HG02623 (cell line): ENCODE results near the gene PRDX5.
A peak's percentile ranks its signal among the peaks of the same experiment; 100 is the strongest.

ENCODE experiments used
- ATAC-seq: cut with Tn5 transposase; IDR thresholded peaks from one replicate; pipeline ENCODE4 v1.9.1; 2021; ENCODE audit warnings: moderate library complexity; ENCODE audit not compliant: unreplicated experiment

PRDX5 gene

DNA sequence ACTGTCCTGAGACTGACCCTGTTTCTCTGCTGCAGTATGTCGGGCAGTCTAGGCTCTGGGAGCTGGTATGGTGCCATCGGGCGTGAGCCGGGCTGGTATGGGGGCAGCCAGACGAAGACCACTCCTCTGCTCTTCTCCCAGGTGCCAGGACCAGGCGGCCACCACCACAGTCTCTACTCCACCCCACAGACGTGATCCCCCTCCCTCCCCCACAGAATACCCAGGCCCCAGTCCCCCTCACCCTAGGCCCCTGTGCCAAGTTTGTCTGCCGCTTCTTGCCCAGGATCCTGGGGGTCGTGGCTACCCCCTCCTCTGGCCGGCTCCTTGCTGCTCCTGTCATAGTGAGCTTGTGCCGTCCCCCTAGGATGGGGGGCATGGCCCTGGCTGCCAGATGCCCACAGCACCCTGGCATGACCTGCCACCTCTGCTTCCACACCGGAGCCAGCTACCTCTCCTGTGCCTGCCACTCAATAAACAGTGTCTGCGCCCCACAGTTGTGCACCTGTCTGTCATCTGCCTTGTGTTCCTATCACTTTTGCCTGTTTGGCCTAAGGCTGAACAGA lies 28.8 kb upstream of the PRDX5 start:
- no peak for ATAC-seq

DNA sequence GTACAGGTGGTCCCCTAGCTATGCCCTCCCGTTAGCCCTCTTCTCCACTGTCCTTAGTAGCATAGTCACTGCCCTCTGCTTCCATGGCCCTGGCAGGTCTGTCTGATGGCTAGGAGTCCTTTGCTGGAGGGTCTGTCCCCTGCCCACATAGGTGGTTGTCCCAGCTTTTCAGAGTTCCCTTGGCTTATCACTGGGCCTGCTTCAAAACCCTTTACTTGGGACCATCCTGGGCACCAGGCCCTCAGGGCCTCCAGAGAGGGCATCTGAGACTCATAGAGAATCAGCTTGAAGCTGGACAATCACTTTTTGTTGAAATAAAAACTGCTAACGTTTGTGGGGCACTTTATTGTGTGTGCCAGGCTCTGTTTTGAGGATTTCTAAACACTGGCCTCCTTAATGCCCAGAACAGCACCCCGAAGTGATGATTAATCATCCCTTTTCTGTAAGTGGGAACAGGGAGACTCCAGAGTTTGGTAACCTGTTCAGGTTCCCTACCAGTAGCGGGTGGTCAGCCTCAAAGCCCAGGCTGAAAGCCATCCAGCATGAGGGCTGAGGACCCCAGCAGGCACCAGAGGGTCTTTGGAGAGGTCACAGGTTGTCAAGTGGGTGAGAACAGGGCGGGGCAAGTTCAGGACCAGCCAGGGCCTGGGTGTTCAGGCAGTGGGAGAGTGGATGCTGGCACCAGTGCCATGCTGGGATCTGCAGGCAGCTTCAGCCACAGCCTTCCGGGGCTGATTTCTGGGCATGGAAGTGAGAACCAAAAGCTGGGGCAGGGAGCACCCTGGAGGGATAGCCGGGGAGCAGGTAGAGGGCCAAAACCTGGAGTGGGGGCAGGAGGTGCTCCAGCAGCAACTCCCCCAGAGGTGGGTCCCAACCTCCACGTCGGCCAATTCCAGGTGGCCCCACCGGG lies 27.3 kb upstream of the PRDX5 start:
- no peak for ATAC-seq

DNA sequence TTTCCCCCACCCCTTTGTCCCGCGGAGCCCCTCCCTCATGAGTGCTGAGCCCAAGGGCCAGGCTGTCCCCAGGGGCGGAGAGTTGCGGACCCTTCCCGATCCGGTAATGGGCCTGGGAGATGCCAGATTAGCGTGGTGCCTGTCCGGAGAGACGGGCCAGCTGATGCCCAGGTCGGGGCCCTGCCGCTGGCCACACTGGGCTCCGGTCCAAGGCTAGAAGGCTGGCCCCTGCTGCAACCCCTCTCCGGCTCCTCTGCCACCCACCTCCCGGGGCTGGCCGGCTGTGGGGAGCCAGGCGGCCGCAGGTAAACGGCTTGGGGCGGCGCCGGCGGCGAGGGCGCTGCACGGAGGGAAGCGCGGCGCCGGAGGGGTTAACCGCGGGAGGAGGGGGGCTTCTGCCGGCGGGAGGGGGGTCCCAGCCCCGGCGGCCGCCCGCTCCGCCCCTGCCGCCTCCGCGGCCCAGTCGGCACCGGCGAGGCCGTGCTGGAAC lies 26.6 kb upstream of the PRDX5 start, which contains the start of gene KCNK4:
KCNK4 (plus strand) TSS at position 41 of the 490 bp plus-strand sequence. CDS start 1,717 bp downstream, outside the sequence.
- no peak for ATAC-seq

DNA sequence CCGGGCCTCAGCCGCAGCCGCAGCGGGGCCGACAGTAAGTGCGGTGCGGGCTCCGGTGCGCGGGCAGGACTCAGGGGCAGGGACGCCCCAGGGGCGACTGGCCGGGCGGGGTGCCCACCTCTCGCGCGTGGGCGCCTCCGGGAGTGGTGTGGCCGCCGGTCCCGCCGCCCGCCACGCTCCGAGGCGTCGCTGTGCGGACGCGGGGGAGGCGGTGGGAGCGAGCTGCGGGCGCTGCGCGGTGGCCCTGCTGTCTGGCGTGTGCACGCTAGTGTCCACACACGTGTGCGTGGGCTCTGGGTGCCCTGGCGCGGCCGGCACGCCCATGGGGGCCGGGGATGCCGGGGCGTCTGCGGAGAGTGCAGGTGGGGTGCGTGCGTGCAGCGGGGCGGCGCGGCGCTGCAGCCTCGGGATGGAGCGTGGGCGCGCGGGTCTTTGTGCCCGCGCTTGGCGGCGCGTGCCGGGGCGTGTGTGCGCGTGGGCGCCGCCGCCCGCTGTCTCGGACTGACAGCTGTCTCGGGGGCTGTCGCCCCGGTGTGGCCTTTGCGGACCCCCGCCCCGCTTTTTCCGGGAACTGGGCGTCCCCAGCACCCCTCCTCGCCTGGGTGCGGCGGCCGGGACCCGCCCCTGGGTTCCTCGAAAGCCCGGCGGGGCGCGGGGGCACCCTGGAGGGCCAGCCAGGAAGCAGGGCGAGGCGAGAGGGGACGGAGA lies 26.0 kb upstream of the PRDX5 start:
- no peak for ATAC-seq

DNA sequence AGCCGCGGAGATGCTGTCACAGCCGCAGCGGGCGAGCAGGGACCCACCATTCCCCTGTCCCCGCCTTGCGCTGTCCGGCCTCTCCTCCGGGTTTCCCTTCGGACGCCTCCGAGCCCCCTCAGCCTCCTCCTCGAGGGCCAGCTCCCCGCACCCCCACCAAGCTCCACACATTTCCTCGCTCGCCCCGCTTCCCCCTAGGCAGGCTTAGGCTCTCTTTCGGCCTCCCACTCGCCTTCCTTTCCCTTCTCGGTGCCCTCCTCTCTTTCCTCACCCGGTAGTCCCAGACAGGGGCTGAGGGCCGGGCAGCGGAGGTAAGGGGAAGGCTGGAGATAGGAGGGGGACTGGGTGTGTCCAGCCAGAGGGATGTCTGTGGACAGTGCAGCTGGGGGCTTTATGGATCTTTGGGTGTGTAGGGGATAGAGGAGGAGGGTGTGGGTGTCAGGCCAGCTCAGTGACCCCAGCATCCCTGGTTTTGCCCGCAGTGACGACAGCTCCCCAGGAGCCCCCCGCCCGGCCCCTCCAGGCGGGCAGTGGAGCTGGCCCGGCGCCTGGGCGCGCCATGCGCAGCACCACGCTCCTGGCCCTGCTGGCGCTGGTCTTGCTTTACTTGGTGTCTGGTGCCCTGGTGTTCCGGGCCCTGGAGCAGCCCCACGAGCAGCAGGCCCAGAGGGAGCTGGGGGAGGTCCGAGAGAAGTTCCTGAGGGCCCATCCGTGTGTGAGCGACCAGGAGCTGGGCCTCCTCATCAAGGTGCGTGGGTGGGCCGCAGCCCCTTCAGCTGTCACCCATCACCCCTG lies 25.3 kb upstream of the PRDX5 start:
- no peak for ATAC-seq

DNA sequence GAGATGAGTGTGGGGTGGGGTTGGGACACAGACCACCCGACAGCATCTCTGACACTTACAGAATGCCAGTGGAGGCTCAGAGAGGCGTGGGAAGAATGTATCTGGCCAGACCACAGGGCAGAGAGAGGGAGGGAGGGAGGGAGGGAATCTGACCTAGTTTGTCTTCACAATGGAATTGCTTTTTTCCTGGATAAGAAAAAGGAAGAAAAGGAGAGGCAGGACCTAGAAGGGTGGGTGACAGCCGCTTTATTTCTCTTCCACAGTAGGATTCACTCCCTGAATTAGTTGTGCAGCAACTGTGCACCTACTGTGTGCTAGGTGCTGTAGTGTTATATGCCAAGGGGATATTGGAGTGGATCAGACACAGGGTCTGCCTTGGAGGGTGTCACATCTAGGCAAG lies 23.1 kb upstream of the PRDX5 start:
- no peak for ATAC-seq

DNA sequence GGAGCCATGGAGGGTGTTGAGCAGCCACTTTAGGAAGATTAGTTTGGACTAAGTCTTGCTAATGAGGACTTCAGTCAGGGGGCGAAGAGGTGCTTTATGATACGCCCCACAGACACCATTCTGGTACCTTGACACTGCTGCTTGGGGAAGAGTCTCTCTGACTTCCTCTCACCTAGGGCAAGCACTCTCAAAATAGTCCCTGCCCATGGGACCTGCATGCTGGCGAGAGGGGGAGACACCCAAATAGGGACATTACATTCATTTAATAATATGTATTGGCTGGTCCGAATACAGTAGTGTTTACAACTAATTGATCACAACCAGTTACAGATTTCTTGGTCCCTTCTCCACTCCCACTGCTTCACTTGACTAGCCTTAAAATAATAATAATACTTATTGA lies 22.2 kb upstream of the PRDX5 start:
- ATAC-seq: no peak

DNA sequence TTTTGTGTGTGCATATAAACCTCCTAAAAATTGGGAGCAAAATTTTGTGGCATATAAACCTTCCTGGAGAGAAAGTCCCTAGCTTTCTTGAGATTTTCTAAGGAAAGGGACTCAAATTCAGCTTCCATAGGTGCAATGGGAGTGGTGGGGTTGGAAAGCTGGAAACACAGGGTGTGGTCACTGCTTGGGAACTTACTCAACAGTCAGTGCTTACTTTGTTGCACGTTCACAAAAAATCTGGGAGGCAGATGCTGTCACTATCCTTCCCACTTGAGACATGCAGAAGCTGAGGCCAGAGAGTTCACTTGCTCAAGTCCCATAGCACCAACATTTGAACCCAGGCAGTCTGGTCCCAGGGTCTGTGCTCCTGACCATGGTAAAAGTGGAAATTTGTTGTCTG lies 21.7 kb upstream of the PRDX5 start:
- ATAC-seq: no peak

DNA sequence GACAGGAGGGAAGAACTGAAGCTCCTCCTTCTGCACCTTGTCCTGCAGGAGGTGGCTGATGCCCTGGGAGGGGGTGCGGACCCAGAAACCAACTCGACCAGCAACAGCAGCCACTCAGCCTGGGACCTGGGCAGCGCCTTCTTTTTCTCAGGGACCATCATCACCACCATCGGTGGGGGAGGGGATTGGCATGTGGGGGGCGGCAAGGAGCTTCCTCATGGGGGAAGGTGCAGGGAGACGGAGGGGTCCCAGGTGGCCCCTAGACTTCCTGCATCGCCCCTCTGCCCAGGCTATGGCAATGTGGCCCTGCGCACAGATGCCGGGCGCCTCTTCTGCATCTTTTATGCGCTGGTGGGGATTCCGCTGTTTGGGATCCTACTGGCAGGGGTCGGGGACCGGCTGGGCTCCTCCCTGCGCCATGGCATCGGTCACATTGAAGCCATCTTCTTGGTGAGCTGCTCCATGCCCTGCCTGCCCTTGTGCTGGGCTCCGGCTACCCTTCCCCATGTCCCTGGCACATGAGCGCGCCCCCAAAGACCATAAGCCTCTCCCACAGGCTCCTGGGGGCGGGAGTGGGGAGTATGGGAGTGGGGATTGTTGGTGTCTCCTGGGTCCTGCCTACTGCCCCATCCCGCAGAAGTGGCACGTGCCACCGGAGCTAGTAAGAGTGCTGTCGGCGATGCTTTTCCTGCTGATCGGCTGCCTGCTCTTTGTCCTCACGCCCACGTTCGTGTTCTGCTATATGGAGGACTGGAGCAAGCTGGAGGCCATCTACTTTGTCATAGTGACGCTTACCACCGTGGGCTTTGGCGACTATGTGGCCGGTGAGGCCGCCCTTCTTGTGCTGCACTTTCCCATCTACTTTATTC lies 20.9 kb upstream of the PRDX5 start:
- ATAC-seq: no peak

DNA sequence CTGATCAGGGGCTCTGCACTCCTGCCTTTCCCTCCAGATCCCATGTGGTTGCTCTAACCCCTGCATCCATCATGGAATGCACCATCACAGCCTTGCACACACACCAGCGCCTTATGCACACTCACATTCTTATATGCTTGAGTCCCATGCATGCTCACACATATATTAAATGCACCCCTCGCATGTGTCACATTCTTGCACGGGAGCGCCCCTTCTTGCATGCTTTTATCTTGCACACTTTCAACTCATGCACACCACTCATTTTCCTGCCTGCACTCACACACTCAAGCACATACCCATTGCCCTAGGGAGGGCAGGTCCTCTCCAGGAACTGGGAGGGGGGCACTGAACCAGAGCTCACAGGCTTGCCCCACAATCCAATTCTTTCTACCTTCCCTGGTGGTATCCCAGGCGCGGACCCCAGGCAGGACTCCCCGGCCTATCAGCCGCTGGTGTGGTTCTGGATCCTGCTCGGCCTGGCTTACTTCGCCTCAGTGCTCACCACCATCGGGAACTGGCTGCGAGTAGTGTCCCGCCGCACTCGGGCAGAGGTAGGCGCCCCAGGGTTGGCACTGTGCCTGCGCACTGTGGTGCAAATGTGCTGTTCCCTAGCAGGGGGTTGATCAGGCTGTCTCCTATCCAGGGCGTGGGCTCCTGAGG lies 20.1 kb upstream of the PRDX5 start:
- no peak for ATAC-seq

DNA sequence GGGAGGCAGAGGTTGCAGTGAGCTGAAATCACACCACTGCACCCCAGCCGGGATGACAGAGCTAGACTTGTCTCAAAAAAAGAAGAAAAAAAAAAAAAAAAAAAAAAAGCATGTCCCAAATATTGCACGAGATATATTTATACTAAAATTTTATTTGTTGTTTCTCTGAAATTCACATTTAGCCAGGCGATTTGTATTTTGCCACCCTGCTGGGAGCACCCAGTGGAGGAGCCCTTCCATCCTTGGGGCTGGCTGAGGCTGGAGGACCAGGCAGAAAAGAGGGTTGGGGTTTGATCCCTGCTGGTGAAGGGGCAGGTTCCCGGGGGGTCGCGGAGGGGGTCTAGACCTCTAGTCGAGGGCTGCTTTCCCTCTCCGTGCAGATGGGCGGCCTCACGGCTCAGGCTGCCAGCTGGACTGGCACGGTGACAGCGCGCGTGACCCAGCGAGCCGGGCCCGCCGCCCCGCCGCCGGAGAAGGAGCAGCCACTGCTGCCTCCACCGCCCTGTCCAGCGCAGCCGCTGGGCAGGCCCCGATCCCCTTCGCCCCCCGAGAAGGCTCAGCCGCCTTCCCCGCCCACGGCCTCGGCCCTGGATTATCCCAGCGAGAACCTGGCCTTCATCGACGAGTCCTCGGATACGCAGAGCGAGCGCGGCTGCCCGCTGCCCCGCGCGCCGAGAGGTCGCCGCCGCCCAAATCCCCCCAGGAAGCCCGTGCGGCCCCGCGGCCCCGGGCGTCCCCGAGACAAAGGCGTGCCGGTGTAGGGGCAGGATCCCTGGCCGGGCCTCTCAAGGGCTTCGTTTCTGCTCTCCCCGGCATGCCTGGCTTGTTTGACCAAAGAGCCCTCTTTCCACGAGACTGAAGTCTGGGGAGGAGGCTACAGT lies 18.7 kb upstream of the PRDX5 start:
- ATAC-seq: no peak

DNA sequence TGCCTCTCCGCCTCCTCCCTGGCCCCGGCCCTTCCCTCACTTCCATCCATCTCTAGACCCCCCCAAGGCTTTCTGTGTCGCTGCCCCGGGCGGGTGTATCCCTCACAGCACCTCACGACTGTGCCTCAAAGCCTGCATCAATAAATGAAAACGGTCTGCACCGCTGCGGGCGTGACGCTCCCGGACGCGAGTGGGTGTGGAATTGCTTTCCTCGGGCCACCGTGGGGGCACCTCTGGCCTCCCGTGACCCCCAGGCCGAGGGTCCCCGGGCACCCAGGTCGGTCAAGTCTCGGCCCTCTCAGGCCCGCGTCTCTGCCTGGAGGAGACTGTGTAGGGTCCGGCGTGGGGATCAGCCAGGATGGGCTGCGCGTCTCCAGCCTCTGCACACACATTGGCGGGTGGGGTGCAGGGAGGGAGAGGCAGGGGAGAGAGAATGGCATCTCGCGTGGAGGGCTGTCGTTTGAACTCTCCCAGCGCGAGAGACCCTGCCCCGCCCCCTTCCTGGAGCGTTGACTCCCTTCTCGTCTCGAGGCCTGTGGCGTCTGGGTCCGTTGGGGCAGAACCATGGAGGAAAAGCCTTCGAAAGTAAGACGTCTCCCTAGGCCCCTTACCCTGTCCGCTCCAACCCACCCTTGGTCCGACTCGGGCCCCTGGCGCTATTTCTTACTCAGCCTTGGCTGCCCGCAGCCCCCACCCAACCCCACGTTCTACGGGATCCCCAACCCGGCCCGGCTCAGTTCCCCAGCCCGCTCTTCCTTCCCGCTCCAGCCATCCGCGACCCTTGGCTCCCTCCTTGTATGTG lies 17.9 kb upstream of the PRDX5 start, which contains the start of gene CATSPERZ:
CATSPERZ (plus strand) TSS at position 512 of the 802 bp plus-strand sequence; CDS start at position 565, 53 bp downstream.
- no peak for ATAC-seq

DNA sequence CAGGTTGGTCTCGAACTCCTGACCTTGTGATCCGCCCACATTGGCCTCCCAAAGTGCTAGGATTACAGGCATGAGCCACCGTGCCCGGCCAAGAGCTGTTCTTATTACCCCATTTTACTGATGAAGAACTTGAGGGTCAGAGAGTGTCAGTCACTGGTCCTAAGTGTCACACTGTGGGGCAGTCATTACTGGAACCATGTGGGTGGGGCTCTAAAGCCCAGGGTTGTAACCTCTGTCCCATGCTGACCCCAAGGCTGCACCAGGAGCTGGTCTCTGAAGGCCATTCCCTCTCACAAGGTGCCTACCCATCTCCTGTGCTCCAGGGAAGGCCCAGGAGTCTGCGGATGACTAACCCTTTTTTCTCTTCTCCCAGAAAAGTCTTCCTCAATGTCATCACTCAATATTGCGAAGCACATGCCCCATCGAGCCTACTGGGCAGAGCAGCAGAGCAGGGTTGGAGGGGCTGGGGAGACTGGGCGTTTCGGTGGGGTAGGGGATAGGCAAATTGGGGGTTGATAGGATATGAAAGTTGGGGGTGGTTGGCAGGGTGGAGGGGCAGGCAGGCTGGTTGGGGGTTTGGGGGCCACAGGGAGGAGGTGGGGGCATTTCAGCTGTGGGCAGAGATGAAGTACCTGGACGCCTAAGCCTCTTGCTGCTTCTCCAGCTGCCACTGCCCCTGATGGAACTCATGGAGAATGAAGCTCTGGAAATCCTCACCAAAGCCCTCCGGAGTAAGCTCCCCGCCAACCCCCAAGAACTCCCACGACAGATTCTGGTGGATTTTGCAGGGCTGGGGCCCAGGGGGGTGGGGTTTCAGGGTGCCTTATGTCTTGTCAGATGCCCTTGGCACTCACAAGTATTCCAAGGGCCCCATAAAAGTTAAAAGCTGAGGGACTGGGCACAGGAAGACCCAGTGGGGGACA lies 14.6 kb upstream of the PRDX5 start:
- ATAC-seq: no peak

DNA sequence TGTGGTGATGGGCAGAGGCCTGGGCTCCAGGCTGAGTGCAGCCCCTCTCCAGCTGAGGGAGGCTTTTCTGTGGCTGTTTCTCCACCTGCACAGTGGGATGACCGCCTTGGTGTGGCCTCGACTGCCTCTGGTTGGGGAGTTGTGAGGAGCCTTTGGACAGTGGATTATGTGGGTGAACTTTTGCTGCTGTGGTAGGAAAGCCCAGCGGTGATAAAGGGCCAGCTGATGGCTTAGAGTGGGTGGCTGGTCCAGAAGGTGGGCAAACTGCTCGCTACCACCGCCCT lies 13.9 kb upstream of the PRDX5 start:
- no peak for ATAC-seq

DNA sequence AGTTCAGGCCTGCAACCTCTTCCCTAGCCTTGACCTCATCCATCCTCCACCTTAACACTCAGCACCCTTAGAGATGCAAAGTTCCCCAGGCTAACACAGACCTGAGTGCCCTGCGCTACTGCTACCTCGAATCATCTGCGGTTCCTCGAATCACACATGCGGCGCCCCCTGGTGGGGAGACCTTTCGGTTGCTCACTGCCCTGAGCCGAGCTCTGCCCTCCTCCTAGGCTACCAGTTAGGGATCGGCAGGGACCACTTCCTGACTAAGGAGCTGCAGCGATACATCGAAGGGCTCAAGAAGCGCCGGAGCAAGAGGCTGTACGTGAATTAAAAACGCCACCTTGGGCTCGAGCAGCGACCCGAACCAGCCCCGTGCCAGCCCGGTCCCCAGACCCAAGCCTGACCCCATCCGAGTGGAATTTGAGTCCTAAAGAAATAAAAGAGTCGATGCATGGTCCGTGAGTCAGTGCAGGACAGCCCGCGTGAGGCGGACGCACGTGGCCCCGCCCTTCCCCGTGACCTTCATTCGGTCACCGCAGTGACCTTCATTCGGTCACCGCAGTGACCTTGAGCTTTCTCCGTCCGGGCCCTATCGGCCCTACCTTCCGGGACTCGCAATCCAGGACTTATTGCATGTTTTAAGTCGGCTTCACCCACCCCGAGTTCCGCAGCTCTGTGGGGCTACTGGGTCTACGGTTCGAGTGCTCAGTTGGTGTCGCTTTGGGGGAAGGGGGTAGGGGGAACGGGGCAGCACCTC lies 13.4 kb upstream of the PRDX5 start:
- ATAC-seq: peak; percentile 2
